Measurements from ENCODE around the gene ZNF804A.

The ZNF804A gene

DNA sequence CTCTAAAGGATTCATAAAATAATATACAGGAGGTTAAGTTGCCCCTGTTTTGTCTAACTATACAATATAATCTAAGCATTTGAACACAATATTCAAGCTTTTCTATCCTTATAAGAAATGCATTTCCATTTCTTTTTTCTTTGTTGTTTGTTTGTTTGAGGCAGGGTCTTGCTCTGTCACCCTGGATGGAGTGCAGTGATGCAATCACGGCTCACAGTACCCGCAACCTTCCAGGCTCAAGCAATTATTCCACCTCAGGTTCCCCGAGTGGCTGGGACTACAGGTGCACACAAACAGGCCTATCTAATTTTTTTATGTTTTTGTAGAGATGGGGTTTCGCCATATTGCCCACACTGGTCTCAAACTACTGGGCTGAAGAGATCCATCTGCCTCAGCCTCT is 307.8 kb downstream of the ZNF804A start:
- no peak for ATAC-seq
- TF ChIP-seq, protein P1, sequence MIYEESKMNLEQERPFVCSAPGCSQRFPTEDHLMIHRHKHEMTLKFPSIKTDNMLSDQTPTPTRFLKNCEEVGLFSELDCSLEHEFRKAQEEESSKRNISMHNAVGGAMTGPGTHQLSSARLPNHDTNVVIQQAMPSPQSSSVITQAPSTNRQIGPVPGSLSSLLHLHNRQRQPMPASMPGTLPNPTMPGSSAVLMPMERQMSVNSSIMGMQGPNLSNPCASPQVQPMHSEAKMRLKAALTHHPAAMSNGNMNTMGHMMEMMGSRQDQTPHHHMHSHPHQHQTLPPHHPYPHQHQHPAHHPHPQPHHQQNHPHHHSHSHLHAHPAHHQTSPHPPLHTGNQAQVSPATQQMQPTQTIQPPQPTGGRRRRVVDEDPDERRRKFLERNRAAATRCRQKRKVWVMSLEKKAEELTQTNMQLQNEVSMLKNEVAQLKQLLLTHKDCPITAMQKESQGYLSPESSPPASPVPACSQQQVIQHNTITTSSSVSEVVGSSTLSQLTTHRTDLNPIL (CRISPR knock-in tag; IDR thresholded peaks at IDR 0.05; ENCODE audit: low read depth): no peak

DNA sequence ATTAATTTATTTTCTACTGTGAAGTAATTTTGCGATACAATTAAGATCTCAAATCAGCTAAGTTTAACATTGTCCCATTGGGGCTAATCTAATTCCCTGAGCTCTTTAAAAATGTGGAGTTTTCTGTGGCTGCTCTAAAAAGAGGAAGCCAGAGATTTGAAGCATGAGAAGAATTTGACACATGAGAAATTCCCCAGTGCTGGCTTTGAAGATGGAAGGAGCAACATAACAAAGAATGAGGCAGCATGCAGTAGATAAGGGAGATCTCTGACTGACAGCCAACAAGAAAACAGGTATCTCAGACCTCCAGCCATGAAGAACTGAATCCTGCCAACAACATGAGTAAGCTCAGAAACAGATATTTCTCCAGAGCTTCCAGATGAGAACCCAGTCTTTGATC is 308.4 kb downstream of the ZNF804A start:
- TF ChIP-seq ISL1 (CRISPR knock-in tag; IDR thresholded peaks at IDR 0.05): 0 out of 2 replicates have a peak, but pooled peaks have one; percentile 25
- TF ChIP-seq BACH2 (CRISPR knock-in tag; IDR thresholded peaks at IDR 0.05; ENCODE audit: borderline replicate concordance): no peak
- ATAC-seq: no peak

DNA sequence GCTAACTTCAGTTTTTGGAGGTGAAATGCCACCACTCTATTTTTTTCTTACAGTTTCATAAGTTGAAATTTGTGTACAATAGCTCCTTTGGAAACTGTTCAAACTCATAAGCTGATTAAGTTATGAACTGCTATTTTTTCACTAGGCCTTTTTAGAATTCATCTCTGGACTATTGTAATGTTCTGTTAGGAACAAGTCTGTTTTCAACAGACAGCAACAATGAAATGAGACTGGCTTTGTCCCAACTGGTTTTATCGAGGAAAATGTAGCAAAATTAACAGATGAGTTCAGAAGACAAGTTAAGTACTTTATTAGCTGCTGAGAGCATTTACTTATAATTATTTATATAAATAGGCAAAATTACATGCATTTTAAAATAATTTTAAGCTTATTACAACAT is 310.6 kb downstream of the ZNF804A start:
- TF ChIP-seq SNAI2 (CRISPR knock-in tag; IDR thresholded peaks at IDR 0.05) (no peak), BACH2 (CRISPR knock-in tag; IDR thresholded peaks at IDR 0.05; ENCODE audit: borderline replicate concordance) (no peak), ISL1 (CRISPR knock-in tag; IDR thresholded peaks at IDR 0.05) (no peak), OSR1 (CRISPR knock-in tag; IDR thresholded peaks at IDR 0.05) (no peak), TCF4 (CRISPR knock-in tag; IDR thresholded peaks at IDR 0.05; ENCODE audit: borderline replicate concordance) (no peak), GLIS3 (CRISPR knock-in tag; IDR thresholded peaks at IDR 0.05) (no peak), ZNF565 (CRISPR knock-in tag; conservative IDR thresholded peaks at IDR 0.05; ENCODE audit: low read depth) (no peak), RARB (CRISPR knock-in tag; IDR thresholded peaks at IDR 0.05) (no peak), PPARA (CRISPR knock-in tag; IDR thresholded peaks at IDR 0.05; ENCODE audit: borderline replicate concordance) (no peak), ZC3H10 (CRISPR knock-in tag; IDR thresholded peaks at IDR 0.05) (no peak), ZFP3 (CRISPR knock-in tag; IDR thresholded peaks at IDR 0.05) (no peak), ARNTL (CRISPR knock-in tag; IDR thresholded peaks at IDR 0.05; ENCODE audit: borderline replicate concordance, low read depth) (no peak), ZNF70 (CRISPR knock-in tag; IDR thresholded peaks at IDR 0.05) (no peak), ZFP30 (CRISPR knock-in tag; IDR thresholded peaks at IDR 0.05) (no peak)
- TF ChIP-seq, protein P2, sequence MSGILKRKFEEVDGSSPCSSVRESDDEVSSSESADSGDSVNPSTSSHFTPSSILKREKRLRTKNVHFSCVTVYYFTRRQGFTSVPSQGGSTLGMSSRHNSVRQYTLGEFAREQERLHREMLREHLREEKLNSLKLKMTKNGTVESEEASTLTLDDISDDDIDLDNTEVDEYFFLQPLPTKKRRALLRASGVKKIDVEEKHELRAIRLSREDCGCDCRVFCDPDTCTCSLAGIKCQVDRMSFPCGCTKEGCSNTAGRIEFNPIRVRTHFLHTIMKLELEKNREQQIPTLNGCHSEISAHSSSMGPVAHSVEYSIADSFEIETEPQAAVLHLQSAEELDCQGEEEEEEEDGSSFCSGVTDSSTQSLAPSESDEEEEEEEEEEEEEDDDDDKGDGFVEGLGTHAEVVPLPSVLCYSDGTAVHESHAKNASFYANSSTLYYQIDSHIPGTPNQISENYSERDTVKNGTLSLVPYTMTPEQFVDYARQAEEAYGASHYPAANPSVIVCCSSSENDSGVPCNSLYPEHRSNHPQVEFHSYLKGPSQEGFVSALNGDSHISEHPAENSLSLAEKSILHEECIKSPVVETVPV (CRISPR knock-in tag; IDR thresholded peaks at IDR 0.05): no peak
- TF ChIP-seq, protein P3, sequence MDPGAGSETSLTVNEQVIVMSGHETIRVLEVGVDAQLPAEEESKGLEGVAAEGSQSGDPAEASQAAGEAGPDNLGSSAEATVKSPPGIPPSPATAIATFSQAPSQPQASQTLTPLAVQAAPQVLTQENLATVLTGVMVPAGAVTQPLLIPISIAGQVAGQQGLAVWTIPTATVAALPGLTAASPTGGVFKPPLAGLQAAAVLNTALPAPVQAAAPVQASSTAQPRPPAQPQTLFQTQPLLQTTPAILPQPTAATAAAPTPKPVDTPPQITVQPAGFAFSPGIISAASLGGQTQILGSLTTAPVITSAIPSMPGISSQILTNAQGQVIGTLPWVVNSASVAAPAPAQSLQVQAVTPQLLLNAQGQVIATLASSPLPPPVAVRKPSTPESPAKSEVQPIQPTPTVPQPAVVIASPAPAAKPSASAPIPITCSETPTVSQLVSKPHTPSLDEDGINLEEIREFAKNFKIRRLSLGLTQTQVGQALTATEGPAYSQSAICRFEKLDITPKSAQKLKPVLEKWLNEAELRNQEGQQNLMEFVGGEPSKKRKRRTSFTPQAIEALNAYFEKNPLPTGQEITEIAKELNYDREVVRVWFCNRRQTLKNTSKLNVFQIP (CRISPR knock-in tag; IDR thresholded peaks at IDR 0.05; ENCODE audit: borderline replicate concordance, low read depth): no peak
- no peak for ATAC-seq

DNA sequence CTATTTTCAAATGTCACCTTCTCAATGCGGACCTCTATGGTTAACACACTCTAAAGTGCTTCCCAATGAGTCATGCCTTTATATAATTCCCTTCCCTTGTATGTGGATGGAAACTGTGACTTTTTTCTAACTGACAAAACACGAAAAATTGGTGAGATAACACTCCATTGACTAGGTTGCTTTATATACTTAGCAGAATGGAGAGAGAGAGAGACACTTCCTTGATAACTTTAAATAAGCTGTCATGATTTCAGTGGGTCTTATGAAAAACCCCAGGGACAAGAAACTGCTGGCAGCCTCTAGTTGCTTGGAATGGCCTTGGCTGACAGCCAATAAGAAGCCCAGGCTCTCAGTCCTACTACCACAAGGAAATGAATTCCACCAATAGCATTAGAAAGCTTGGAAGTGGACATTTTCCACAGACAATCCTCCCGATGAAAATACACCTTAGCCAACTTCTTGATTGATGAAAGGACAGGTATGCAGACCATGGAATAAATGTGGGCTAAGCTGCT is 322.2 kb downstream of the ZNF804A start:
- no peak for ATAC-seq
- TF ChIP-seq PPARA (CRISPR knock-in tag; IDR thresholded peaks at IDR 0.05; ENCODE audit: borderline replicate concordance): no peak
- TF ChIP-seq TOX (CRISPR knock-in tag; IDR thresholded peaks at IDR 0.05; ENCODE audit: borderline replicate concordance): no peak
- TF ChIP-seq BACH2 (CRISPR knock-in tag; IDR thresholded peaks at IDR 0.05; ENCODE audit: borderline replicate concordance): no peak
- TF ChIP-seq ZC3H10 (CRISPR knock-in tag; IDR thresholded peaks at IDR 0.05): no peak
- TF ChIP-seq ISL1 (CRISPR knock-in tag; IDR thresholded peaks at IDR 0.05): peak; percentile 45; the same call in 1 of the 2 replicates
- TF ChIP-seq ZNF8 (CRISPR knock-in tag; IDR thresholded peaks at IDR 0.05): no peak

DNA sequence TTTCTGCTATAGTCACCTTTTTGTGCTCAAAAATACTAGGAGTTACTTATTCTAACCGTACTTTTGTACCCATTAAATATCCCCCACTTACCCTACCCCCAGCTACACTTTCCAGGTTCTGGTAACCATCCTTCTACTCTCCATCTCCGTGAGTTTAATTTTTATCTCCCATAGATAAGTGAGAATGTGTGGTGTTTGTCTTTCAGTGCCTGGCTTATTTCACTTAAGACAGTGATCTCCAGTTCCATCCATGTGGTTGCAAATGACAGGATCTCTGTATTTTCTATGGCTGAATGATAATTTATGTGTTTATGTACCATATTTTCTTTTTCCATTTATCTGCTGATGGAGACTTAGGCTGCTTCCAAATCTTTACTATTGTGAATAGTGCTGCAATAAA is 323.3 kb downstream of the ZNF804A start:
- ATAC-seq: no peak; the same call in 2 of the 3 replicates
- TF ChIP-seq TCF4 (CRISPR knock-in tag; IDR thresholded peaks at IDR 0.05; ENCODE audit: borderline replicate concordance) (peak; percentile 93), GLIS3 (CRISPR knock-in tag; IDR thresholded peaks at IDR 0.05) (peak; percentile 77; the same call in 1 of the 2 replicates), ISL1 (CRISPR knock-in tag; IDR thresholded peaks at IDR 0.05) (peak; percentile 73)
- TF ChIP-seq, protein P3 (CRISPR knock-in tag; IDR thresholded peaks at IDR 0.05; ENCODE audit: borderline replicate concordance, low read depth): no peak
- TF ChIP-seq, protein P4, sequence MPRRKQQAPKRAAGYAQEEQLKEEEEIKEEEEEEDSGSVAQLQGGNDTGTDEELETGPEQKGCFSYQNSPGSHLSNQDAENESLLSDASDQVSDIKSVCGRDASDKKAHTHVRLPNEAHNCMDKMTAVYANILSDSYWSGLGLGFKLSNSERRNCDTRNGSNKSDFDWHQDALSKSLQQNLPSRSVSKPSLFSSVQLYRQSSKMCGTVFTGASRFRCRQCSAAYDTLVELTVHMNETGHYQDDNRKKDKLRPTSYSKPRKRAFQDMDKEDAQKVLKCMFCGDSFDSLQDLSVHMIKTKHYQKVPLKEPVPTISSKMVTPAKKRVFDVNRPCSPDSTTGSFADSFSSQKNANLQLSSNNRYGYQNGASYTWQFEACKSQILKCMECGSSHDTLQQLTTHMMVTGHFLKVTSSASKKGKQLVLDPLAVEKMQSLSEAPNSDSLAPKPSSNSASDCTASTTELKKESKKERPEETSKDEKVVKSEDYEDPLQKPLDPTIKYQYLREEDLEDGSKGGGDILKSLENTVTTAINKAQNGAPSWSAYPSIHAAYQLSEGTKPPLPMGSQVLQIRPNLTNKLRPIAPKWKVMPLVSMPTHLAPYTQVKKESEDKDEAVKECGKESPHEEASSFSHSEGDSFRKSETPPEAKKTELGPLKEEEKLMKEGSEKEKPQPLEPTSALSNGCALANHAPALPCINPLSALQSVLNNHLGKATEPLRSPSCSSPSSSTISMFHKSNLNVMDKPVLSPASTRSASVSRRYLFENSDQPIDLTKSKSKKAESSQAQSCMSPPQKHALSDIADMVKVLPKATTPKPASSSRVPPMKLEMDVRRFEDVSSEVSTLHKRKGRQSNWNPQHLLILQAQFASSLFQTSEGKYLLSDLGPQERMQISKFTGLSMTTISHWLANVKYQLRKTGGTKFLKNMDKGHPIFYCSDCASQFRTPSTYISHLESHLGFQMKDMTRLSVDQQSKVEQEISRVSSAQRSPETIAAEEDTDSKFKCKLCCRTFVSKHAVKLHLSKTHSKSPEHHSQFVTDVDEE (CRISPR knock-in tag; IDR thresholded peaks at IDR 0.05): peak; percentile 90
- TF ChIP-seq, protein P5, sequence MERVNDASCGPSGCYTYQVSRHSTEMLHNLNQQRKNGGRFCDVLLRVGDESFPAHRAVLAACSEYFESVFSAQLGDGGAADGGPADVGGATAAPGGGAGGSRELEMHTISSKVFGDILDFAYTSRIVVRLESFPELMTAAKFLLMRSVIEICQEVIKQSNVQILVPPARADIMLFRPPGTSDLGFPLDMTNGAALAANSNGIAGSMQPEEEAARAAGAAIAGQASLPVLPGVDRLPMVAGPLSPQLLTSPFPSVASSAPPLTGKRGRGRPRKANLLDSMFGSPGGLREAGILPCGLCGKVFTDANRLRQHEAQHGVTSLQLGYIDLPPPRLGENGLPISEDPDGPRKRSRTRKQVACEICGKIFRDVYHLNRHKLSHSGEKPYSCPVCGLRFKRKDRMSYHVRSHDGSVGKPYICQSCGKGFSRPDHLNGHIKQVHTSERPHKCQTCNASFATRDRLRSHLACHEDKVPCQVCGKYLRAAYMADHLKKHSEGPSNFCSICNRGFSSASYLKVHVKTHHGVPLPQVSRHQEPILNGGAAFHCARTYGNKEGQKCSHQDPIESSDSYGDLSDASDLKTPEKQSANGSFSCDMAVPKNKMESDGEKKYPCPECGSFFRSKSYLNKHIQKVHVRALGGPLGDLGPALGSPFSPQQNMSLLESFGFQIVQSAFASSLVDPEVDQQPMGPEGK (CRISPR knock-in tag; IDR thresholded peaks at IDR 0.05; ENCODE audit: borderline replicate concordance): peak; percentile 48; the same call in 1 of the 2 replicates

All from SK-N-SH treated with all-trans-retinoic acid at 6 μM for 48 hours (cell line).